ENCODE results near the gene VAC14. TPM values are rescaled to one million over a fixed set of nuclear protein-coding genes. Genes with fewer than 3 reads are reported as not detected.

The VAC14 gene
- total and polyA plus RNA-seq, 2 experiments from 2014 or later: 42.3 to 77.7 TPM

DNA sequence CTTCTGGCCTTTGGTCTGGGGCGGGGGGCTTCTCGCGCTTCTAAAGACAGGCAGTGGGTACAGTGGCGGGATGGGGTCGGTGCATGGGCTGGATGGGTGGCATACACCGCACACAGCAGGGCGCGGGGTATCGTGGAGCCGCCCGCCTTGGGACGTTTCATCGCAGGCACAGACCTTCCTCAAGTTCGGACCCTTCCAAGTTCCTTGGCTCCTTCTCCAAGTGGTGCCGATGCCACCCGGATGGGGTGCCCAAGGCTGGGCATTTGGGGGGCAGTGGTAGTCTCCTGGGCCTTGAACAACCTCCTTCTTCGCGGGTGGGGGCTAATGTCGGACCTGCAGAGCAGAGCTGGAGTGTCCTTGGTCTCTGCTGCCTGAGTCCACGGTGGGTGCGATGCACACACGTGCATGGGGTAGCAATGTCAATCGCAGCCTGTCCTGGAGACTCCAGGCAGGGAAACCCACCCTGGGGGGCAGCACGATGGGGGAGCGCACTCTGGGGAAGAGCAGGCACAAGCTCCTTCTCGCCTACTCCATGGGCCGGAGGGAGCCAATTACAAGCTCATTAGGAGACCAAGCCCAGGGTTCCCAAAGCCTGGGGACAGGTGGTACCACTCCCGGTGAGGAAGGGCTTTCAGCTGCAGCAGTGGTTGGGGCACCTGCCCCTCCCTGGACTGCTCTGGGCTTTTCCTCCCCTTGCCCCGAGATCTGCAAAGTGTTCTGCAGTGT is 114.4 kb downstream of the VAC14 start (continued):
- TF ChIP-seq, protein P1, sequence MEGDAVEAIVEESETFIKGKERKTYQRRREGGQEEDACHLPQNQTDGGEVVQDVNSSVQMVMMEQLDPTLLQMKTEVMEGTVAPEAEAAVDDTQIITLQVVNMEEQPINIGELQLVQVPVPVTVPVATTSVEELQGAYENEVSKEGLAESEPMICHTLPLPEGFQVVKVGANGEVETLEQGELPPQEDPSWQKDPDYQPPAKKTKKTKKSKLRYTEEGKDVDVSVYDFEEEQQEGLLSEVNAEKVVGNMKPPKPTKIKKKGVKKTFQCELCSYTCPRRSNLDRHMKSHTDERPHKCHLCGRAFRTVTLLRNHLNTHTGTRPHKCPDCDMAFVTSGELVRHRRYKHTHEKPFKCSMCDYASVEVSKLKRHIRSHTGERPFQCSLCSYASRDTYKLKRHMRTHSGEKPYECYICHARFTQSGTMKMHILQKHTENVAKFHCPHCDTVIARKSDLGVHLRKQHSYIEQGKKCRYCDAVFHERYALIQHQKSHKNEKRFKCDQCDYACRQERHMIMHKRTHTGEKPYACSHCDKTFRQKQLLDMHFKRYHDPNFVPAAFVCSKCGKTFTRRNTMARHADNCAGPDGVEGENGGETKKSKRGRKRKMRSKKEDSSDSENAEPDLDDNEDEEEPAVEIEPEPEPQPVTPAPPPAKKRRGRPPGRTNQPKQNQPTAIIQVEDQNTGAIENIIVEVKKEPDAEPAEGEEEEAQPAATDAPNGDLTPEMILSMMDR (conservative IDR thresholded peaks at IDR 0.05; ENCODE audit: low read depth in 2 of 2): no peak
- TF ChIP-seq EZH2phosphoT487 (IDR thresholded peaks at IDR 0.05; ENCODE audit: unreplicated experiment) (no peak), JUNB (IDR thresholded peaks at IDR 0.05; ENCODE audit: unreplicated experiment) (no peak), STAT1 (IDR thresholded peaks at IDR 0.05; ENCODE audit: unreplicated experiment) (no peak), ZNF462 (CRISPR knock-in tag; IDR thresholded peaks at IDR 0.05) (no peak), EZH2 (IDR thresholded peaks at IDR 0.05; ENCODE audit: low read depth, unreplicated experiment) (no peak), ZNF114 (CRISPR knock-in tag; IDR thresholded peaks at IDR 0.05) (no peak), ZNF331 (CRISPR knock-in tag; IDR thresholded peaks at IDR 0.05; ENCODE audit: low read depth) (no peak)

Data from GM23338 (cell line).